Coronary artery (tissue), 2 donors: ENCODE measurements around the gene AADAC.
"Not testable (repeated sequence)": the region's sequence is repeated elsewhere in the genome, so short reads cannot be mapped to it uniquely, and the experiment has no call there.

Experiments
- DNase-seq: peaks from one replicate; pipeline ENCODE4 v3.0.0-alpha.2; 2017; ENCODE audit warnings: low spot score
- H3K27ac ChIP-seq, 2 donors: fragments of 200-600 bp; sonication (generic); one replicate each; pipeline ENCODE4 v1.5.1; 2016 to 2019
- H3K4me3 ChIP-seq: fragments of 200-600 bp; sonication (generic); 2 replicates; pipeline ENCODE4 v1.5.1; 2016; ENCODE audit warnings: mild to moderate bottlenecking, moderate library complexity
- CTCF ChIP-seq: fragments of 200-600 bp; sonication (generic); IDR thresholded peaks from one replicate; pipeline ENCODE4 v1.5.1; 2019; ENCODE audit warnings: antibody characterized with exemption

AADAC gene

GRCh38 chr3:151867666-151868065 lies 53.8 kb downstream of the AADAC start:
- no peak overlapping the region for H3K27ac ChIP-seq
- H3K4me3 ChIP-seq, result no peak overlapping the region

GRCh38 chr3:151869181-151869580 lies 55.3 kb downstream of the AADAC start:
- H3K4me3 ChIP-seq, result no peak overlapping the region
- no peak overlapping the region for H3K27ac ChIP-seq
- no peak for DNase-seq
- TF ChIP-seq CTCF, result no peak

More at GRCh38 chr3:151867666-151868065, 53.8 kb downstream of the AADAC start:
- DNase-seq, result no peak
- TF ChIP-seq CTCF, result no peak

GRCh38 chr3:151871639-151872468 lies 57.9 kb downstream of the AADAC start:
- DNase-seq, result no peak
- Histone ChIP-seq H3K4me3 (no peak overlapping the region), H3K27ac (peak overlapping the region in 1 of 2 donors; percentile 47)
- TF ChIP-seq CTCF, result no peak

- DNase-seq, result no peak
- Histone ChIP-seq H3K27ac (peak within 1 kb of the TSS in 1 of 2 donors; percentile 5), H3K4me3 (no peak within 1 kb of the TSS)
- TF ChIP-seq CTCF, result no peak
Measured at GRCh38 chr3:151873398-151873797, 59.5 kb downstream of the AADAC start, which contains the start of gene SUCNR1. Gene SUCNR1, plus strand, starts transcription at chr3:151873643. Its CDS starts 6,250 bp downstream, at chr3:151879893.

GRCh38 chr3:151874079-151874478 lies 60.2 kb downstream of the AADAC start:
- not testable (repeated sequence) for DNase-seq, H3K4me3 ChIP-seq, H3K27ac ChIP-seq

- Histone ChIP-seq H3K4me3 (no peak overlapping the region), H3K27ac (no peak overlapping the region)
- DNase-seq, result no peak
- TF ChIP-seq CTCF, result no peak
Measured at GRCh38 chr3:151875759-151876158, 61.8 kb downstream of the AADAC start.

- H3K27ac ChIP-seq, result no peak overlapping the region
- DNase-seq, result no peak
- no peak for TF ChIP-seq CTCF
- H3K4me3 ChIP-seq, result no peak overlapping the region
Measured at GRCh38 chr3:151877269-151877668, 63.4 kb downstream of the AADAC start.
